Hematopoietic multipotent progenitor cell treated with erythropoietin and hydrocortisone succinate and interleukin-3 and kit ligand, for 17 days (in vitro differentiated cells): Measurements from ENCODE around the gene RNF149.

Source experiments
- DNase-seq: peaks from one replicate; pipeline ENCODE4 v3.0.0-alpha.2; 2015; ENCODE audit warnings: low spot score

The RNF149 gene

DNA sequence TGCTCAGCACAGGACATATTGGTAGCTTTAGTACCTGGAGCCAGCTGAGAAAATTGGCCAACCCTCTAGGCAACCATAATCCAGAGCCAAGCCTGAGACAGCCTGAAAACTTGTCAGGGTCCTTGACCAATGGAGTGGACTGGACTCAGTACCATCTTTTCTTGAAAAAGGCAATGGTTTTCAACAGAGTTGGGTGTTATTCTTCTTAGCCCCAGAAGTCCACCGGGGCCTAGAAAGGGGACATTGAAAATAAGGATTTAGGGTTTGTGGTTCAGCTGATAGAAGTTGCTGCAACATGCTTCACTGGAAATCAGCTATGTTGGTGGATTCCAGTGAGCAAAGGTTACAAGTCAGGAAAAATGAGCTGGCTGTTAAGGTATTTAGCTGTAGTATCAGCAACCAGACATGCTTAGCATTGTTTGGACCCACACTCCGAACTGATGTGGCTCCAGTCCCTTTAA lies 77.9 kb downstream of the RNF149 start:
- no peak for DNase-seq
